ENCODE measurements around the gene ASB6.

Gene ASB6

DNA sequence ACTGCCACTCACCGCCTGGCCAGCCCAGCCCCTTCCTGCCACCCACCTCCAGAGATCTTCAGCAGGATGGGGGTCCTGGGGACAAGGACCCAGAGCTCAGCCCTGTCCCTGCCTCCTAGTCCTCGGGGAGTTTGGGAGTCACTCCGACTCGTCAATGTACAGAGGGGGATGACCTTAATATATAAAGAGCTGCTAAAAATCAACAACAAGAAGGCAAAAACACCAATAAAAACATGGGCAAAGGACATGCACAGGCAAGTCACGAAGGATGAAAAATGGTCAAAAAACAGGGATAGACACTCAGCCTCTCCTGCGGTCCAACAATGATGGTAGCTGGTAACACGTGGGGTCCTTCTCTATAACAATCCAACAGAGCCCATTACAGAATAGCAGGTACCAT is 4.7 kb upstream of the ASB6 start:
- H3K4me3 ChIP-seq (replicated peaks in 1 of 2; ENCODE audit: low read depth in 2 of 2, low read length in 2 of 2), result no peak overlapping the region
- DNase-seq (ENCODE audit: low read depth in 2 of 2), result no peak
- TF ChIP-seq, protein P1, sequence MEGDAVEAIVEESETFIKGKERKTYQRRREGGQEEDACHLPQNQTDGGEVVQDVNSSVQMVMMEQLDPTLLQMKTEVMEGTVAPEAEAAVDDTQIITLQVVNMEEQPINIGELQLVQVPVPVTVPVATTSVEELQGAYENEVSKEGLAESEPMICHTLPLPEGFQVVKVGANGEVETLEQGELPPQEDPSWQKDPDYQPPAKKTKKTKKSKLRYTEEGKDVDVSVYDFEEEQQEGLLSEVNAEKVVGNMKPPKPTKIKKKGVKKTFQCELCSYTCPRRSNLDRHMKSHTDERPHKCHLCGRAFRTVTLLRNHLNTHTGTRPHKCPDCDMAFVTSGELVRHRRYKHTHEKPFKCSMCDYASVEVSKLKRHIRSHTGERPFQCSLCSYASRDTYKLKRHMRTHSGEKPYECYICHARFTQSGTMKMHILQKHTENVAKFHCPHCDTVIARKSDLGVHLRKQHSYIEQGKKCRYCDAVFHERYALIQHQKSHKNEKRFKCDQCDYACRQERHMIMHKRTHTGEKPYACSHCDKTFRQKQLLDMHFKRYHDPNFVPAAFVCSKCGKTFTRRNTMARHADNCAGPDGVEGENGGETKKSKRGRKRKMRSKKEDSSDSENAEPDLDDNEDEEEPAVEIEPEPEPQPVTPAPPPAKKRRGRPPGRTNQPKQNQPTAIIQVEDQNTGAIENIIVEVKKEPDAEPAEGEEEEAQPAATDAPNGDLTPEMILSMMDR (IDR thresholded peaks at IDR 0.05; ENCODE audit: low read depth, low read length), result no peak

DNA sequence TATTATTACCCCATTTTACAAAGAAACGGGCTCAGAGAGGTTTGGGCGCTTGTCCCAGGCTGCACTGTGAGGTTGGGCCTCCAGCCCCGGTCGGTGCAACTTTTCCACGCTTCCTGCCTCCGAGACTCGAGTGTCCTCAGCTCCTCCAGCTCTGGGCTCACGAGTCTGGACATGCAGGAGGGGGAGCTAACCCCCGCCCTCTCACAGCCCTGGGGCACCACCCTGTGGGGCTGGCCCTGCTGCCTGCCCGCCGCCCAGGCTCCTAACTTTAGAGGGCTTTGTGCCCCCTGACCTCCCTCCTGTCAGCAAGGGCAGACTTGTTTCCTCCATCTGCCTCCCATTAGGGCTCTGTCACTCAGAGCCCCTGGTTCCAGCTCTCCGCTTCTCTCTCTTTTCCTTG is 4.3 kb upstream of the ASB6 start:
- no peak overlapping the region for H3K4me3 ChIP-seq (replicated peaks in 1 of 2; ENCODE audit: low read depth in 2 of 2, low read length in 2 of 2)
- DNase-seq (ENCODE audit: low read depth in 2 of 2), result no peak
- TF ChIP-seq, protein P1 (IDR thresholded peaks at IDR 0.05; ENCODE audit: low read depth, low read length), result no peak

DNA sequence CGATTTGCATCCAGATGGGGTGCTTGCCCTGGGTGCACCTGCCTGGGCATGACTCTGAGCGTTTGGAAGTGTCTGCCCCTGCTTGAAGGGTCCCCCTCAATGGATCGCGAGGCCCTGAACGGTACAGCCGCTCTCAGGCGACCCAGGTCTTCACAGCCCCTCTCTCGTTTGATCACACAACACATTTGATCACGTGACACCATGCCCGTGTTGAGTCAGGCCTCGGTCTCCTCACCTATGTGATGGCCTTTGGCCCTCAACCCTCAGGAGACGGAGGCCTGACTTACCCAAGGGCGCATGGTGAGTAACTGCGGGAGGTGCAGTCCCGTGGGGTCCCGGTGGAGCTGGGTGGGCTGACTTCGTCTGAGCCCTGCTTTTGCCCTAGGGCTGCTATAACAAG is 3.0 kb upstream of the ASB6 start:
- TF ChIP-seq, protein P1 (IDR thresholded peaks at IDR 0.05; ENCODE audit: low read depth, low read length), result no peak
- H3K4me3 ChIP-seq (replicated peaks in 1 of 2; ENCODE audit: low read depth in 2 of 2, low read length in 2 of 2), result no peak overlapping the region

DNA sequence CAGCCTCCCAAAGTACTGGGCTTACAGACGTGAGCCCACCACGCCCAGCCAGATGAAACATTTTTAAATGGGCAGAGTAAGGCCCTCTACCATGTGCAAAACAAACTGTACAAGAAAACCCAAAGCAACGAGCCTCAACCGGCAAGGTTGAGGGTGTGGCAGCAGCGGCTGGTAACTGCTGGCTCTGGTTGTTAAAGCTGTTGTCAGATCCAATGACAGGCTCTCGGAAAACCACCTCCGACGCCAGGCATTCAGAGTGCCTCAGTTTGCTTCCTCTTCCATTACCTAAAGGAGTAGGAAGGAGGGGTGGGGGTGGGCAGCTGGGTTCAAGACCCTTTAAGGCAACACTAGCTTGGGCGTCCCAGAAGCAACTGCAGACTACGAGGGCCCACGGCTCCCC is 2.4 kb upstream of the ASB6 start:
- TF ChIP-seq, protein P1 (IDR thresholded peaks at IDR 0.05; ENCODE audit: low read depth, low read length), result no peak
- no peak for DNase-seq (ENCODE audit: low read depth in 2 of 2)
- H3K4me3 ChIP-seq (replicated peaks in 1 of 2; ENCODE audit: low read depth in 2 of 2, low read length in 2 of 2), result no peak overlapping the region

More for the DNA sequence above, 3.0 kb upstream of the ASB6 start:
- DNase-seq (ENCODE audit: low read depth in 2 of 2), result no peak

DNA sequence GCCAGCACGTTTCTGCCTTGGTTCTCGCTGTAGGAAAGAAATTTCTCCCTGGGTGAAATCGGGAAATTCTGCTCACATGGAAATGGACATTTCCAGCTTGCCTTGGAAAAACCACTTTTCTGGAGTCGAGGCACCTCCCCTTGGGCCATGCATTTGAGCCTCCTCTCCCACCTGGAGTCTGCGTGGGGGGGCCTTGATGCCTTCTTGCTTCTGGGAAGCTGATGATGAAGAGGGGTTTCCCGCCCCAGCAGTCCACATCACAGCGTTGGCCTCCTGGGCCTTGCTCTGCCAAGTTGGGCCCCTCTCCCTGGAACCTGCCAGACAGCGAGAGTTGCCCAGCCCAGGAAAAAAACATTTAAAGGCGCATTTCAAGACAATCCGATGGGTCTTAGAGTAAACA is 1.8 kb upstream of the ASB6 start:
- TF ChIP-seq, protein P1 (IDR thresholded peaks at IDR 0.05; ENCODE audit: low read depth, low read length), result no peak
- no peak overlapping the region for H3K4me3 ChIP-seq (replicated peaks in 1 of 2; ENCODE audit: low read depth in 2 of 2, low read length in 2 of 2)
- no peak for DNase-seq (ENCODE audit: low read depth in 2 of 2)

DNA sequence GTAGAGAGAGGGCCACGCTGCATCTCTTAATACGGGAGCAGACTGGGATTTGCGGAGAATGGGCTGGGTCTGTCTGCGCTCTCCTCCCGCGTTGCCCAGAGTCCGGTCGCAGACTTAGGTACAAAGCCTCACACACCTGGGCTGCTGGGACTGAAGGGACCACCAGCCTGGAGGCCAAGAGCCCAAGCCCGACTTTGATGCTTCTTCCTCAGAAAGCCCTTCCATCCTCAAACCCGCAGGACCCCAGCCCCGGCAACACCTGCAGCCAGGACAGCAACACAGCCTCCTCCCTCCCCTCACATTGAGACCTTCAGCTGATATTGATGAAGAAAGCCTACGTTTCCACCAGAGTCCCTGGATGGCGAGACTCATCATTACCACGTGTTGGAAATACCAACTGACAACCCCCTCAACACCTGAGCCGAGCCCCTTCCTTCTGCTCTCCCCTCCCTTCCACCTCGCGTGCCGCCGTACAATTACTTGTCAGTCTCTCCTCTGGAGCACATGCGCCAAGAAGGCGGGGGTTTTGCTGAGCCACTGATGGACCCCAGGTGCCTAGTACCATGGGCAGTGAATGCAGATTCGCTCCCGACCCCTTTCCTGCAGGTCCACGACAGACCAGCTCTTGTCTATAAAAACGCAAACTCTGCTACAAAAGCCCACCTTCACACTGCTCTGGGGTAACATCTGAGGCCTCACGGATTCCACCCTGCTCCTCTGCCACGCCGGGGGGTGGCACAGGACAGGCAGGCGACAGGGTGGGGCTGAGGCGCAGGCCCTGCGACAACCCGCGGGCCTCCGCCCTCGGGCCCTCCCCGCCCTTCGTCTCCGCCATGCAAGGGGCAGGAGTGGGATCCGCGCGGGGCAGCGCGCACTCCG is 841 bp downstream of the ASB6 start:
- DNase-seq (ENCODE audit: low read depth in 2 of 2), result no peak
- peak overlapping the region; percentile 98 to 100 for H3K4me3 ChIP-seq (replicated peaks in 1 of 2; ENCODE audit: low read depth in 2 of 2, low read length in 2 of 2)
- TF ChIP-seq, protein P1 (IDR thresholded peaks at IDR 0.05; ENCODE audit: low read depth, low read length), result no peak
